Smooth muscle cell (in vitro differentiated cells): Measurements from ENCODE around the gene DEF6. TPM values are rescaled to one million over a fixed set of nuclear protein-coding genes. Genes with fewer than 3 reads are reported as not detected.

Experiments
- DNase-seq: peaks from one replicate; lab custom pipeline; 2025; ENCODE audit not compliant: unreplicated experiment; lab: John Stamatoyannopoulos, UW
- H2AFZ ChIP-seq: fragments of 200-600 bp; sonication (generic); 2 replicates; pipeline ENCODE4 v1.6.0; 2016; ENCODE audit warnings: antibody characterized with exemption, low read depth, mild to moderate bottlenecking
- H3F3A ChIP-seq: fragments of 200-600 bp; sonication (generic); 2 replicates; pipeline ENCODE4 v1.6.0; 2017; ENCODE audit warnings: antibody characterized with exemption, low read depth
- H3K27ac ChIP-seq: fragments of 200-600 bp; sonication (generic); 2 replicates; pipeline ENCODE4 v1.5.1; 2016; ENCODE audit warnings: low read depth, mild to moderate bottlenecking
- H3K27me3 ChIP-seq: fragments of 200-600 bp; sonication (generic); 2 replicates; pipeline ENCODE4 v1.6.1; 2016; ENCODE audit warnings: low read depth, mild to moderate bottlenecking
- H3K36me3 ChIP-seq: fragments of 200-600 bp; sonication (generic); 2 replicates; pipeline ENCODE4 v1.5.1; 2016; ENCODE audit warnings: low read depth
- H3K4me1 ChIP-seq: fragments of 200-600 bp; sonication (generic); 2 replicates; pipeline ENCODE4 v1.5.1; 2016; ENCODE audit warnings: low read depth
- H3K4me2 ChIP-seq: fragments of 200-600 bp; sonication (generic); 2 replicates; pipeline ENCODE4 v1.6.0; 2016; ENCODE audit warnings: mild to moderate bottlenecking
- H3K4me3 ChIP-seq: fragments of 200-600 bp; sonication (generic); 2 replicates; pipeline ENCODE4 v1.5.1; 2016; ENCODE audit warnings: mild to moderate bottlenecking
- H3K79me2 ChIP-seq: fragments of 200-600 bp; sonication (generic); 2 replicates; pipeline ENCODE4 v1.6.0; 2016; ENCODE audit warnings: low read depth, mild to moderate bottlenecking
- H3K9ac ChIP-seq: fragments of 200-600 bp; sonication (generic); 2 replicates; pipeline ENCODE4 v1.6.0; 2016; ENCODE audit warnings: low read depth
- H3K9me3 ChIP-seq: fragments of 200-600 bp; sonication (generic); replicated peaks from 2 replicates; pipeline ENCODE4 v1.5.1; 2016; ENCODE audit warnings: low read depth
- H4K20me1 ChIP-seq: fragments of 200-600 bp; sonication (generic); 2 replicates; pipeline ENCODE4 v1.6.0; 2016; ENCODE audit warnings: low read depth
- WGBS: methylation state at CpG from one replicate; pipeline ENCODE4 v1.1.7; 2016; ENCODE audit warnings: low lambda C conversion rate; 5-methylcytosine and 5-hydroxymethylcytosine counted together
- polyA plus RNA-seq: library from polyadenylated mRNA; unstranded; fragments of >200 nt; fragmentation: Nextera tagmentation; extraction: Ambion mirVana; gene quantifications from 2 replicates; pipeline ENCODE4 v1.2.1, GENCODE V29; 2016
- total RNA-seq: library from RNA; depleted of rRNA; stranded (reverse); fragments of >200 nt; gene quantifications from 2 replicates; pipeline ENCODE4 v1.2.3, GENCODE V29; 2014
- TF ChIP-seq, protein P1 (sequence below): fragments of 200-600 bp; sonication (generic); IDR thresholded peaks from 2 replicates; pipeline ENCODE4 v1.5.1; 2017; ENCODE audit warnings: borderline replicate concordance, mild to moderate bottlenecking, antibody characterized with exemption; ENCODE audit not compliant: insufficient read depth, poor library complexity, severe bottlenecking

DEF6 gene
- total and polyA plus RNA-seq, 2 experiments from 2014 or later = 2.8 to 3.6 TPM

DNA sequence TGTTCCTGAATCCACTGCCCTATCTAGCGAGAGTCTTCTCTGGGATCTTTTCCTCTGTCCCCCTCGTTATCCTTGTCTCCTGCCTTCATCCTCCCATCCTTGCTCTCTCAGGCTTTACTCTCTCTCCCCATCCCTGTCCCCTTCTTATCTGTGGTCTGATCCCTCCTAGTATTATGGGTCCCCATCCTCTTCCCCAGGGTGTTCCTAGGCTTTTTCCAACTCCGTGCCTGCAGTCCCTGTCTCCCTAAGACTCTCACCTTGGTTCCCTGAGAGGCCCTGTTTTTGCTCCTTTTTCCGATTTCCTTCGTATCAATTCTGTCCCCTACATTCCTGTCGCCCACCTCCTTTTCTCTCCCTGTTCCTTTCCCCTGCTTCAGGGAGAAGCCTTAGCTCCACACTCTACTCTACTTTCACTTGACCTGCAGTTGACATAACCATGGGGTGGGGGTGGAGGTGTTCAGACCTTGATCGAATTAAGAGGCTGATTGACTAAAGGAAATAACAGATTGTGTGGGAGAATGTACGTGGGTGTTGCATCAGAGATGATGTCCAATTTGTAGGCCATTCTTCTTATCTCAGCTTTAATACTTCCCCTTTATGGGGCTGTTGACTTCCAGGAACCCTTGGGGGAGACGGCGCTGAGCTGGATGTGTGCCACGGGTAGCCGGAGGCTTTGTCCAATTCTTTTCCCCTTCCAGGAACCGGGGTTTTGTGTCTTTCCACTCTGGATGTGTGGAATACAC lies 45.6 kb downstream of the DEF6 start:
- Histone ChIP-seq H3F3A (no peaks in the 10 kb centered on the region), H3K27me3 (no peaks in the 10 kb centered on the region), H3K9ac (peak overlapping the region; percentile 96), H3K27ac (peak overlapping the region; percentile 74), H3K79me2 (peaks cover 47% of the 10 kb centered on the region), H3K4me2 (peak overlapping the region; percentile 94), H3K4me3 (peak overlapping the region; percentile 86), H3K36me3 (no peaks in the 10 kb centered on the region), H3K9me3 (no peaks in the 10 kb centered on the region), H4K20me1 (peaks cover 44% of the 10 kb centered on the region), H2AFZ (peak overlapping the region; percentile 41), H3K4me1 (no peaks in the 10 kb centered on the region)
- TF ChIP-seq, protein P1, sequence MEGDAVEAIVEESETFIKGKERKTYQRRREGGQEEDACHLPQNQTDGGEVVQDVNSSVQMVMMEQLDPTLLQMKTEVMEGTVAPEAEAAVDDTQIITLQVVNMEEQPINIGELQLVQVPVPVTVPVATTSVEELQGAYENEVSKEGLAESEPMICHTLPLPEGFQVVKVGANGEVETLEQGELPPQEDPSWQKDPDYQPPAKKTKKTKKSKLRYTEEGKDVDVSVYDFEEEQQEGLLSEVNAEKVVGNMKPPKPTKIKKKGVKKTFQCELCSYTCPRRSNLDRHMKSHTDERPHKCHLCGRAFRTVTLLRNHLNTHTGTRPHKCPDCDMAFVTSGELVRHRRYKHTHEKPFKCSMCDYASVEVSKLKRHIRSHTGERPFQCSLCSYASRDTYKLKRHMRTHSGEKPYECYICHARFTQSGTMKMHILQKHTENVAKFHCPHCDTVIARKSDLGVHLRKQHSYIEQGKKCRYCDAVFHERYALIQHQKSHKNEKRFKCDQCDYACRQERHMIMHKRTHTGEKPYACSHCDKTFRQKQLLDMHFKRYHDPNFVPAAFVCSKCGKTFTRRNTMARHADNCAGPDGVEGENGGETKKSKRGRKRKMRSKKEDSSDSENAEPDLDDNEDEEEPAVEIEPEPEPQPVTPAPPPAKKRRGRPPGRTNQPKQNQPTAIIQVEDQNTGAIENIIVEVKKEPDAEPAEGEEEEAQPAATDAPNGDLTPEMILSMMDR = no peak
- WGBS = 40% methylated on average over 13 of the region's 13 CpGs
- DNase-seq = no peak

DNA sequence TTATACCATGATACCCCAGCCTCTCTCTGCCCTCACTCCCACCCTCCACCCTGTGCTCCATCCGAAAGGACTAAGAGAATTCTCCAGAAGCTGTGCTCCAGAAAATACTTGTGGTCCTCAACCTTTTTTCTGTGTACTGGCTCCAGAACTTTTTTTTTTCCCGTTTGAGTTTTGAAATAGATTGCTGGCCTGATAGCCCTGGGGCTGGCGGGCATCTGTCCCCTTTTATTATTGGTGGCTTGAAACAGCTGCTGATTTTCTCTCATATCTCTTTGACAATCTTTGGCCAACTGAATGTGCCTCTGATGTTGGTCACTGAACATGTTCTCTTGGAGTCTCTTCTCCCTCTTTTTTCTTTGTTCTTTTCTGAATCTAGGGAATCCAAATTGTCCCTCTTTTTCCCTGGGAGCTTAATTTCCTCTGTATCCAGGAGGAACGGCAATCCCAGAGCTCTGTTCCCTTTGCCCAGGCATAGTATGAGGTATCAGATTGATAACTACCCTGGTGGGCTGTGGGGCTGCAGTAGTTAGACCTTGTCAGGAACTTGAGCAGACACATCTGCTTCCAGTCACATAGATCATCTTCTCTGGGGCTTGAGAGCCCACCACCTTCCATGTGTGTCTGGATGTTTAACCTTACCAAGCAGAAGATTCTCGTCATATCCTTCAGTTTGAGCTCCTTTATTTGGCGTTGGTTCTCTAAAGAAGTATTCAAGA lies 46.4 kb downstream of the DEF6 start:
- peak overlapping the region; percentile 96 for H3K9ac ChIP-seq

DNA sequence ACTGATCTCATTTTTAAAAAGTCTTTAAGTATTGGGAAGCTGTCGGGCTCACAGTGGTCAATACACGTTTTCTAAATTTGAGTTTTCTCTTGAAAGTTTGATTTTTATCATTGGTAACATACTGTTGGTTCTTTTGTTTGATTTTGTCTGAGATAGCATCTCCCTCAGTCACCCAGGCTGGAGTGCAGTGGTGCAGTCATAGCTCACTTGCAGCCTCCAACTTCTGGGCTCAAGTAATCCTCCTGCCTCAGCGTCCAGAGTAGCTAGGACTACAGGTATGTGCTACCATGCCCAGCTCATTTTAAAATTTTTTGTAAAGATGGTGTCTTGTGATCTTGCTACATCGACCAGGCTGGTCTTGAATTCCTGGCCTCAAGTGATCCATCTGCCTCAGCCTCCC lies 53.8 kb downstream of the DEF6 start:
- TF ChIP-seq, protein P1 = no peak
- peaks cover 60% of the 10 kb centered on the region for H3K79me2 ChIP-seq

More for the DNA sequence above, 46.4 kb downstream of the DEF6 start:
- Histone ChIP-seq H3K9me3 (no peaks in the 10 kb centered on the region), H2AFZ (no peak overlapping the region), H3F3A (no peaks in the 10 kb centered on the region), H3K79me2 (peaks cover 53% of the 10 kb centered on the region), H3K4me3 (peak overlapping the region; percentile 86), H3K4me2 (peak overlapping the region; percentile 94), H3K27me3 (no peaks in the 10 kb centered on the region), H3K36me3 (no peaks in the 10 kb centered on the region), H4K20me1 (peaks cover 44% of the 10 kb centered on the region), H3K27ac (peak overlapping the region; percentile 74), H3K4me1 (no peaks in the 10 kb centered on the region)
- TF ChIP-seq, protein P1 = no peak
- DNase-seq = no peak
- 66% methylated on average over 6 of the region's 6 CpGs for WGBS

More for the DNA sequence above, 53.8 kb downstream of the DEF6 start:
- Histone ChIP-seq H3F3A (no peaks in the 10 kb centered on the region), H3K4me3 (no peak overlapping the region), H3K4me2 (no peak overlapping the region), H3K27me3 (no peaks in the 10 kb centered on the region), H3K4me1 (no peaks in the 10 kb centered on the region), H3K27ac (no peak overlapping the region), H3K9me3 (no peaks in the 10 kb centered on the region), H3K9ac (no peak overlapping the region), H4K20me1 (peaks cover 10% of the 10 kb centered on the region), H2AFZ (no peak overlapping the region), H3K36me3 (peaks cover 5% of the 10 kb centered on the region)
- whole genome bisulfite sequencing = 93% methylated on average over 4 of the region's 4 CpGs
- DNase-seq = no peak
